Neural crest cell (in vitro differentiated cells): ENCODE data around the gene RXRA. TPM values are rescaled to one million over a fixed set of nuclear protein-coding genes. Genes with fewer than 3 reads are reported as not detected.

Experiments used
- DNase-seq: peaks from one replicate; pipeline ENCODE4 v3.0.0; 2021; ENCODE audit warnings: low read depth, mixed read lengths, low spot score
- H3K27ac Mint-ChIP-seq: one replicate; pipeline ENCODE4 v1.8.0; 2021; ENCODE audit warnings: mild to moderate bottlenecking, mixed read lengths; ENCODE audit not compliant: unreplicated experiment
- H3K27me3 Mint-ChIP-seq: 2 replicates; pipeline ENCODE4 v1.8.0; 2021; ENCODE audit warnings: low read depth, mild to moderate bottlenecking, mixed read lengths
- H3K36me3 Mint-ChIP-seq: 2 replicates; pipeline ENCODE4 v1.8.0; 2021; ENCODE audit warnings: low read depth, mild to moderate bottlenecking, mixed read lengths
- H3K4me1 Mint-ChIP-seq: 2 replicates; pipeline ENCODE4 v1.8.0; 2021; ENCODE audit warnings: mixed read lengths
- H3K4me3 Mint-ChIP-seq: one replicate; pipeline ENCODE4 v1.8.0; 2021; ENCODE audit warnings: mild to moderate bottlenecking, mixed read lengths
- H3K9me3 Mint-ChIP-seq: 2 replicates; pipeline ENCODE4 v1.8.0; 2021; ENCODE audit warnings: mixed read lengths
- CTCF ChIP-seq: fragments of 200-600 bp; sonication (generic); conservative IDR thresholded peaks from 2 replicates; pipeline ENCODE4 v1.5.0; 2021; ENCODE audit warnings: antibody characterized with exemption, mild to moderate bottlenecking
- total RNA-seq: library from RNA; stranded (reverse); gene quantifications from 2 replicates; pipeline ENCODE4 v1.2.1, GENCODE V29; 2021

Gene RXRA
- total RNA-seq, 1 donor from 2014 or later = 41.2 TPM

- no peaks in the 10 kb centered on the region for H3K27me3 Mint-ChIP-seq
- no peak for DNase-seq
- peak overlapping the region; percentile 43 for H3K27ac Mint-ChIP-seq
- H3K4me3 Mint-ChIP-seq = no peak overlapping the region
- H3K36me3 Mint-ChIP-seq = no peaks in the 10 kb centered on the region
- peaks cover 55% of the 10 kb centered on the region for H3K4me1 Mint-ChIP-seq
- no peak for TF ChIP-seq CTCF
- no peaks in the 10 kb centered on the region for H3K9me3 Mint-ChIP-seq
Measured at GRCh38 chr9:134318941-134319305, 7.3 kb upstream of the RXRA start.

GRCh38 chr9:134319306-134320125 lies 6.7 kb upstream of the RXRA start:
- no peaks in the 10 kb centered on the region for H3K9me3 Mint-ChIP-seq
- peaks cover 61% of the 10 kb centered on the region for H3K4me1 Mint-ChIP-seq
- no peaks in the 10 kb centered on the region for H3K36me3 Mint-ChIP-seq
- no peaks in the 10 kb centered on the region for H3K27me3 Mint-ChIP-seq
- DNase-seq = peak; percentile 58
- peak overlapping the region; percentile 98 for H3K27ac Mint-ChIP-seq
- TF ChIP-seq CTCF = no peak
- H3K4me3 Mint-ChIP-seq = peak overlapping the region; percentile 9

GRCh38 chr9:134320126-134320867 lies 6.0 kb upstream of the RXRA start:
- Mint-ChIP-seq H3K4me3 (peak overlapping the region; percentile 80), H3K36me3 (no peaks in the 10 kb centered on the region), H3K4me1 (peaks cover 61% of the 10 kb centered on the region), H3K27me3 (no peaks in the 10 kb centered on the region), H3K9me3 (no peaks in the 10 kb centered on the region), H3K27ac (peak overlapping the region; percentile 98)
- TF ChIP-seq CTCF = no peak
- peak; percentile 40 for DNase-seq

GRCh38 chr9:134320868-134321471 lies 5.3 kb upstream of the RXRA start:
- Mint-ChIP-seq H3K27me3 (no peaks in the 10 kb centered on the region), H3K9me3 (no peaks in the 10 kb centered on the region), H3K36me3 (no peaks in the 10 kb centered on the region), H3K27ac (peak overlapping the region; percentile 88), H3K4me3 (peak overlapping the region; percentile 80), H3K4me1 (peaks cover 54% of the 10 kb centered on the region)
- no peak for TF ChIP-seq CTCF
- no peak for DNase-seq

GRCh38 chr9:134321531-134321930 lies 4.7 kb upstream of the RXRA start:
- Mint-ChIP-seq H3K4me1 (peaks cover 54% of the 10 kb centered on the region), H3K27me3 (no peaks in the 10 kb centered on the region), H3K9me3 (no peaks in the 10 kb centered on the region), H3K27ac (no peak overlapping the region), H3K4me3 (peak overlapping the region; percentile 35), H3K36me3 (no peaks in the 10 kb centered on the region)
- DNase-seq = no peak
- no peak for TF ChIP-seq CTCF
